Activated B cell treated with CpG ODN at 0.5 μM for 24 hours (primary cell): ENCODE results near the gene SOCS3. TPM values are rescaled to one million over a fixed set of nuclear protein-coding genes. Genes with fewer than 3 reads are reported as not detected.

ENCODE experiments used
- ATAC-seq: fragments of 200-7000 bp; cut with Tn5 transposase; one replicate; pipeline ENCODE4 v1.10.0; 2021; ENCODE audit warnings: low read depth, mild to moderate bottlenecking, moderate library complexity
- CTCF ChIA-PET: fragments of 350-600 bp; sonication (Branson Sonifier 250); formaldehyde crosslinking; loops from one replicate; lab custom pipeline; 2021; ENCODE audit warnings: antibody characterized with exemption; lab: Charles Lee
- POLR2A ChIA-PET: fragments of 350-600 bp; sonication (Branson Sonifier 250); formaldehyde crosslinking; loops from one replicate; lab custom pipeline; 2021; ENCODE audit warnings: antibody characterized with exemption; lab: Charles Lee
- DNase-seq: peaks from one replicate; pipeline ENCODE4 v3.0.0; 2022
- H3K27ac Mint-ChIP-seq: one replicate; pipeline ENCODE4 v1.8.0; 2020; ENCODE audit warnings: mixed read lengths
- H3K27me3 Mint-ChIP-seq: one replicate; pipeline ENCODE4 v1.8.0; 2021; ENCODE audit warnings: mixed read lengths
- H3K36me3 Mint-ChIP-seq: one replicate; pipeline ENCODE4 v1.8.0; 2021; ENCODE audit warnings: low read depth, mixed read lengths
- H3K4me1 Mint-ChIP-seq: one replicate; pipeline ENCODE4 v1.8.0; 2021; ENCODE audit warnings: mixed read lengths
- H3K4me3 Mint-ChIP-seq: one replicate; pipeline ENCODE4 v1.8.0; 2020; ENCODE audit warnings: mild to moderate bottlenecking, mixed read lengths
- H3K9me3 Mint-ChIP-seq: one replicate; pipeline ENCODE4 v1.8.0; 2020; ENCODE audit warnings: mixed read lengths
- intact Hi-C: fragments of 100-400 bp; cut with micrococcal nuclease; formaldehyde crosslinking; loops from one replicate; pipeline ENCODE4 v1.15.1; 2024
- total RNA-seq: library from RNA; stranded (reverse); gene quantifications from 2 replicates; pipeline ENCODE4 v1.2.3, GENCODE V29; 2022
- TF ChIP-seq, protein P1 (sequence below): fragments of 200-600 bp; IDR thresholded peaks from one replicate; pipeline ENCODE4 v1.8.0; 2022; ENCODE audit warnings: antibody characterized with exemption, mild to moderate bottlenecking

The SOCS3 gene
- total RNA-seq, 1 donor from 2014 or later, result 79.9 TPM

DNA sequence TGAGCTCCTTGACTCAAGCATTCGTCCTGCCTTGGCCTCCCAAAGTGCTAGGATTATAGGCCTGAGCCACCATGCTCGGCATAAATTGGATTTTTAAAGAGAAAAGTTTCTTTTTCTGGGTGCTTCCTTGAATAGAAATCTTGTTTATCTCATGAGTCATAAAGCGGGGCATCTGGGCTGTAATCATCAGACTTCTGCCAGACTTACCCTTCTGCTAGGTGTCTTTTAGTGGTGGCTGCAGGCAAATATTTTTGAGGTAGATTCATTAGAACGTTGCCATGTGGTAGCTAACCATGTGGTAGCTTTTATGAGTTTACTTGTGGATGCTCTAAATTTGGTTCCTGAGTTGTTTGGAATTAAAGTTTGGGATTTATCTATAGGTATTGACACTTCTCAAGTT lies 32.0 kb upstream of the SOCS3 start:
- H3K4me1 Mint-ChIP-seq, result peaks cover 57% of the 10 kb centered on the region
- ChIA-PET POLR2A (interaction anchor here (0.5 kb wide), 1 partner anchor 94 kb away, joined by 3 read pairs; no protein-coding TSS in a partner anchor), CTCF (interaction anchor here (1.0 to 1.7 kb wide), 3 partner anchors 29 to 31 kb away, joined by 4 to 5 read pairs (median 4); no protein-coding TSS in a partner anchor)
- DNase-seq, result no peak
- no peaks in the 10 kb centered on the region for H3K9me3 Mint-ChIP-seq
- H3K27ac Mint-ChIP-seq, result no peak overlapping the region
- no peaks in the 10 kb centered on the region for H3K27me3 Mint-ChIP-seq
- no peak for ATAC-seq
- H3K36me3 Mint-ChIP-seq, result peaks cover 41% of the 10 kb centered on the region
- intact Hi-C loops, result no loop called here
- TF ChIP-seq, protein P1, sequence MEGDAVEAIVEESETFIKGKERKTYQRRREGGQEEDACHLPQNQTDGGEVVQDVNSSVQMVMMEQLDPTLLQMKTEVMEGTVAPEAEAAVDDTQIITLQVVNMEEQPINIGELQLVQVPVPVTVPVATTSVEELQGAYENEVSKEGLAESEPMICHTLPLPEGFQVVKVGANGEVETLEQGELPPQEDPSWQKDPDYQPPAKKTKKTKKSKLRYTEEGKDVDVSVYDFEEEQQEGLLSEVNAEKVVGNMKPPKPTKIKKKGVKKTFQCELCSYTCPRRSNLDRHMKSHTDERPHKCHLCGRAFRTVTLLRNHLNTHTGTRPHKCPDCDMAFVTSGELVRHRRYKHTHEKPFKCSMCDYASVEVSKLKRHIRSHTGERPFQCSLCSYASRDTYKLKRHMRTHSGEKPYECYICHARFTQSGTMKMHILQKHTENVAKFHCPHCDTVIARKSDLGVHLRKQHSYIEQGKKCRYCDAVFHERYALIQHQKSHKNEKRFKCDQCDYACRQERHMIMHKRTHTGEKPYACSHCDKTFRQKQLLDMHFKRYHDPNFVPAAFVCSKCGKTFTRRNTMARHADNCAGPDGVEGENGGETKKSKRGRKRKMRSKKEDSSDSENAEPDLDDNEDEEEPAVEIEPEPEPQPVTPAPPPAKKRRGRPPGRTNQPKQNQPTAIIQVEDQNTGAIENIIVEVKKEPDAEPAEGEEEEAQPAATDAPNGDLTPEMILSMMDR, result no peak
- no peak overlapping the region for H3K4me3 Mint-ChIP-seq

DNA sequence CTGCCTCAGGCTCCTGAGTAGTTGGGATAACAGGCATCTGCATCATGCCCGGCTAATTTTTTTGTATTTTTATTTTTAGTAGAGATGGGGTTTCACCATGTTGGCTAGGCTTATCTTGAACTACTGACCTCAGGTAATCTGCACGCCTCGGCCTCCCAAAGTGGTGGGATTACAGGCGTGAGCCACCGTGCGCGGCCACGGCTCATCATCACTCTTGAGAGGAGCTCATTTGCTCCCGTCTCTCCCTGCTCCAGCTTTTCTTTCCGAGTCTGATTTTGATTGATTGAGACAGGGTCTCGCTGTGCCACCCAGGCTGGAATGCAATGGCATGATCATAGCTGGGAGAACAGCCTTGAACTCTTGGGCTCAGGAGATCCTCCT lies 31.2 kb upstream of the SOCS3 start:
- H3K27ac Mint-ChIP-seq, result no peak overlapping the region

DNA sequence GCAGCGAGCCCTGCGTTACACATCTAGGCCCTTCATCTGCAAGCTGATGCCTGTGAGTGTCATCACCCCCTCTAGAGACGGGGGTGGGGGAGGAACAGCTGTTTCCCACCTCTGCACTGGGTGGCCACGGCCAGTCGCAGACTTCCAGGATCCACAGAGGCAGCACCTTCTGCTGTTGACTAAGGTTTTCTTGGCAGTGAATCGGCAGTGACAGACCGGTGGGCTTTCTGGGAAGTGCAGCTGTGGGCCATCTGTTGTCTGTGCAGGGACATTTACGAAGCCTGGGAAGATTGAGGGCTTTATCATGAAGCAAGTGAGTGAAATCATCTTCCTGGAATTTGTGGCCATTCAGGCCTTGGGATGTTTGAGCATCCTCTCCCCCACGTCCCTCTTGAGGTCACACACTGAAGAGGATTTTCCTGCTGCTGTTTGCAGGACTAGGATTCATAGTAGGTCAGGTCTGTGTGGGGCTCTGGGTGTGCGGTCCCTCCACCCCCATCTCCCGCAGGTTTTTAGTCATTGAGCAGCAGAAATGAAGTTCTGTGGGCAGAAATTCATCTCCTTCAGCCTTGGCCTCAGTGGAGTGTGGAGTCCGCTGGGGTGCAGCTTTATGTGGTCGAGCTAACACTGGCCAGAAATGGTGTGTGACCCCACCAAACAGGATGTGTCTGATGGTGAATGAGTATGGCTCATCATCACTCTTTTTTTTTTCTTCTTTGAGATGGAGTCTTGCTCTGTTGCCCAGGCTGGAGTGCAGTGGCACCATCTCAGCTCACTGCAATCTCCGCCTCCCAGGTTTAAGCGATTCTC lies 30.6 kb upstream of the SOCS3 start:
- ChIA-PET CTCF (interaction anchor here (1.0 to 1.5 kb wide), 2 partner anchors 29 to 78 kb away, joined by 3 to 4 read pairs; no protein-coding TSS in a partner anchor), POLR2A (no interaction called here)
- intact Hi-C loops, result no loop called here
- ATAC-seq, result no peak
- Mint-ChIP-seq H3K27ac (peak overlapping the region; percentile 46), H3K4me1 (peaks cover 71% of the 10 kb centered on the region), H3K4me3 (no peak overlapping the region), H3K9me3 (no peaks in the 10 kb centered on the region), H3K27me3 (no peaks in the 10 kb centered on the region), H3K36me3 (peaks cover 31% of the 10 kb centered on the region)
- no peak for DNase-seq
- TF ChIP-seq, protein P1, result no peak

More for the DNA sequence above, 31.2 kb upstream of the SOCS3 start:
- TF ChIP-seq, protein P1, result no peak
- H3K4me1 Mint-ChIP-seq, result peaks cover 65% of the 10 kb centered on the region
- DNase-seq (no peak), ATAC-seq (no peak)
- ChIA-PET CTCF (interaction anchor here (1.5 to 1.7 kb wide), 2 partner anchors 30 to 31 kb away, joined by 4 to 5 read pairs; no protein-coding TSS in a partner anchor), POLR2A (no interaction called here)
- H3K4me3 Mint-ChIP-seq, result no peak overlapping the region
- peaks cover 35% of the 10 kb centered on the region for H3K36me3 Mint-ChIP-seq
- H3K27me3 Mint-ChIP-seq, result no peaks in the 10 kb centered on the region
- H3K9me3 Mint-ChIP-seq, result no peaks in the 10 kb centered on the region
- intact Hi-C loops, result no loop called here

DNA sequence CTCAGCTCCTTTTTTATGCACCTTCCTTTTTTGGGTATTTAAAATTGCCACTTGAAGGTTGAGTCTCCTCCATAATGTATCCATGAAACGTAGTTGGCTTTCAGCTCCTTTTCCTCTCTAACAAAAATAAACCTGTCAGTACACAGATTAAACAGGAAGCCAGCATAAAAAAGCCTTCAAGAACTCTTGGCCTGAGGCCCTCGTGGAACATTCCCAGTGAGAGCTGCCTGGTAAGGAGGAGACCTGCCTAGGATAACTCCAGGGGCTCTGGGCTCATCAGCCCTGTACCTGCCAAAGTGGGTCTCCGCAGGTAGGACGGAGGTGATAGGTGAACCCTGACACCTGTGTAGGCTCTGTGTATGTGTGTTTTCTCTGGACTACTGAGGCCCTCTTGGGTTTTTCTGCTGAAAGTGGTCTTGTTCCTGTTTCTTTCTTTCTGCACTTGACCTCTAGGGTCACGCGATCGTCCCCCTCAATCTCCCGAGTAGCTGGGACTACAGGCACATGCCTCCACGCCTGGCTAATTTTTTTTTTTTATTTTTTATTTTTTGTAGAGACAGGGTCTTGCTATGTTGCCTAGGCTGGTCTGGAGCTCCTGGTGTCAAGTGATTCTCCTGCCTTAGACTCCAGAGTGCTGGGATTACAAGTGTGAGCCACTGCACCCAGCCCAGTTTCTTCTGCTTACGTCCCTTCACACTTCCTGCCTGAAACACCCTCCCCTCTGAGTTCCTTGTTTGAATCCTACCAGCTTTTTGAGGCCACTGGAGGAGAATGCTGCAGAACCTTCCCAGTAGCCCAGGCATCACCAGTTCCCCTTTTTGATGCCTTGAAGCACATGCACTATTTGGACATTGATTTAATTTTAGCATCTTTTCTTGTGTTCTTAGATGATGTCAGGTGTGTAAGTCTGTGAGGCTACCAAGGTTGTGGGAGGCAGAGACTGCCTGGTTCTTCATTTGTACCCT lies 28.4 kb upstream of the SOCS3 start:
- intact Hi-C loops, result no loop called here
- peak overlapping the region; percentile 69 for H3K4me3 Mint-ChIP-seq
- CTCF ChIA-PET, result interaction anchor here (0.6 to 2.1 kb wide), 7 partner anchors 25 to 138 kb away, joined by 3 to 9 read pairs (median 4); no protein-coding TSS in a partner anchor

More for the DNA sequence above, 28.4 kb upstream of the SOCS3 start:
- H3K27me3 Mint-ChIP-seq, result no peaks in the 10 kb centered on the region
- peak overlapping the region; percentile 88 for H3K27ac Mint-ChIP-seq
- POLR2A ChIA-PET, result interaction anchor here (0.6 to 1.2 kb wide), 5 partner anchors 18 to 534 kb away, joined by 3 to 9 read pairs (median 3); no protein-coding TSS in a partner anchor
- H3K36me3 Mint-ChIP-seq, result peaks cover 14% of the 10 kb centered on the region
- TF ChIP-seq, protein P1, result no peak
- no peaks in the 10 kb centered on the region for H3K9me3 Mint-ChIP-seq
- DNase-seq (no peak), ATAC-seq (peak; percentile 61)
- H3K4me1 Mint-ChIP-seq, result peaks cover 83% of the 10 kb centered on the region
